ENCODE results near the gene GRIN2A.

GRCh38 chr16:9766891-9767290 lies 415.3 kb downstream of the GRIN2A start:
- TF ChIP-seq ARNTL (CRISPR knock-in tag; IDR thresholded peaks at IDR 0.05; ENCODE audit: borderline replicate concordance, low read depth): no peak
- no peak for TF ChIP-seq ZFP30 (CRISPR knock-in tag; IDR thresholded peaks at IDR 0.05)
- TF ChIP-seq RARB (CRISPR knock-in tag; IDR thresholded peaks at IDR 0.05): no peak
- no peak for TF ChIP-seq CSRNP3 (CRISPR knock-in tag; IDR thresholded peaks at IDR 0.05)
- TF ChIP-seq, protein P1, sequence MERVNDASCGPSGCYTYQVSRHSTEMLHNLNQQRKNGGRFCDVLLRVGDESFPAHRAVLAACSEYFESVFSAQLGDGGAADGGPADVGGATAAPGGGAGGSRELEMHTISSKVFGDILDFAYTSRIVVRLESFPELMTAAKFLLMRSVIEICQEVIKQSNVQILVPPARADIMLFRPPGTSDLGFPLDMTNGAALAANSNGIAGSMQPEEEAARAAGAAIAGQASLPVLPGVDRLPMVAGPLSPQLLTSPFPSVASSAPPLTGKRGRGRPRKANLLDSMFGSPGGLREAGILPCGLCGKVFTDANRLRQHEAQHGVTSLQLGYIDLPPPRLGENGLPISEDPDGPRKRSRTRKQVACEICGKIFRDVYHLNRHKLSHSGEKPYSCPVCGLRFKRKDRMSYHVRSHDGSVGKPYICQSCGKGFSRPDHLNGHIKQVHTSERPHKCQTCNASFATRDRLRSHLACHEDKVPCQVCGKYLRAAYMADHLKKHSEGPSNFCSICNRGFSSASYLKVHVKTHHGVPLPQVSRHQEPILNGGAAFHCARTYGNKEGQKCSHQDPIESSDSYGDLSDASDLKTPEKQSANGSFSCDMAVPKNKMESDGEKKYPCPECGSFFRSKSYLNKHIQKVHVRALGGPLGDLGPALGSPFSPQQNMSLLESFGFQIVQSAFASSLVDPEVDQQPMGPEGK (CRISPR knock-in tag; IDR thresholded peaks at IDR 0.05; ENCODE audit: borderline replicate concordance): no peak
- TF ChIP-seq ZFP3 (CRISPR knock-in tag; IDR thresholded peaks at IDR 0.05): no peak

Data from SK-N-SH treated with all-trans-retinoic acid at 6 μM for 48 hours (cell line).